SU-DHL-6 (cell line): ENCODE results near the gene FBXO2.

Experiments
- EZH2phosphoT487 ChIP-seq: fragments of 200-600 bp; sonication (generic), shearing (Covaris generic); conservative IDR thresholded peaks from 2 replicates; pipeline ENCODE4 v1.6.1; 2018; ENCODE audit warnings: mild to moderate bottlenecking, antibody characterized with exemption, low read length, moderate library complexity, mixed read lengths
- TF ChIP-seq, protein P1 (sequence below): fragments of 200-600 bp; sonication (generic); IDR thresholded peaks from one replicate; pipeline ENCODE4 v1.5.1; 2017; ENCODE audit warnings: antibody characterized with exemption, mild to moderate bottlenecking, low read length, moderate library complexity; ENCODE audit not compliant: insufficient read depth, poor library complexity, severe bottlenecking

DNA sequence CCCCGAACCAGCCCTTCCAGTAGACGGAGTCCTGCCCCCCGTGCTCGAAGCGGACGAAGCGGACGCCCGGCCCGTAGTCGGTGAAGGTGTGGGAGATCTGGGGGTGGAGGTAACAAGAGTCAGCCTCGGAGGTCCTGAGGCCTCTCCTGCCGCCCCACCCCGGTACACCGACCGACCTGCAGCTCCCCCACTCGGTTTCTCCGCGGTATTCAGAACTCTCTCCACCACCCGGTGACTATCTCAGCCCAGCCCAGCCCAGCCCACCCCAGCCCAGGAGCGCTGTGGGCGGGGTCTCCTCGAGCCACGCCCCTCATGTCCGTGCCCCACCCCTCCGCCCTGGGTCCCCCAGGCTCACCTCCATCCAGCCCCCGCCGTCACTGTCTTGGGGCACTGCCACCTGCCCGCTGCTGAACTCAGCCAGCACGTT is 5.5 kb downstream of the FBXO2 start:
- TF ChIP-seq, protein P1, sequence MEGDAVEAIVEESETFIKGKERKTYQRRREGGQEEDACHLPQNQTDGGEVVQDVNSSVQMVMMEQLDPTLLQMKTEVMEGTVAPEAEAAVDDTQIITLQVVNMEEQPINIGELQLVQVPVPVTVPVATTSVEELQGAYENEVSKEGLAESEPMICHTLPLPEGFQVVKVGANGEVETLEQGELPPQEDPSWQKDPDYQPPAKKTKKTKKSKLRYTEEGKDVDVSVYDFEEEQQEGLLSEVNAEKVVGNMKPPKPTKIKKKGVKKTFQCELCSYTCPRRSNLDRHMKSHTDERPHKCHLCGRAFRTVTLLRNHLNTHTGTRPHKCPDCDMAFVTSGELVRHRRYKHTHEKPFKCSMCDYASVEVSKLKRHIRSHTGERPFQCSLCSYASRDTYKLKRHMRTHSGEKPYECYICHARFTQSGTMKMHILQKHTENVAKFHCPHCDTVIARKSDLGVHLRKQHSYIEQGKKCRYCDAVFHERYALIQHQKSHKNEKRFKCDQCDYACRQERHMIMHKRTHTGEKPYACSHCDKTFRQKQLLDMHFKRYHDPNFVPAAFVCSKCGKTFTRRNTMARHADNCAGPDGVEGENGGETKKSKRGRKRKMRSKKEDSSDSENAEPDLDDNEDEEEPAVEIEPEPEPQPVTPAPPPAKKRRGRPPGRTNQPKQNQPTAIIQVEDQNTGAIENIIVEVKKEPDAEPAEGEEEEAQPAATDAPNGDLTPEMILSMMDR: no peak
- no peak for TF ChIP-seq EZH2phosphoT487
